Esophagus squamous epithelium (tissue), 5 donors: ENCODE data around the gene IGSF9. TPM values are rescaled to one million over a fixed set of nuclear protein-coding genes. Genes with fewer than 3 reads are reported as not detected.

Source experiments
- DNase-seq: peaks from one replicate; lab custom pipeline; 2025; lab: John Stamatoyannopoulos, UW
- H3K27ac ChIP-seq, 4 donors: fragments of 200-600 bp; sonication (generic); one replicate each; pipeline ENCODE4 v1.5.1; 2016 to 2019; ENCODE audit warnings: mild to moderate bottlenecking in 1 of 4
- H3K27me3 ChIP-seq, 4 donors: fragments of 200-600 bp; sonication (generic); 1 replicate in 3 of 4; 2 replicates in 1 of 4; pipeline versions ENCODE4 v1.5.1 to v1.6.0; 2017 to 2021; ENCODE audit warnings: antibody characterized with exemption in 1 of 4
- H3K36me3 ChIP-seq, 3 donors: fragments of 200-600 bp; sonication (generic); one replicate each; pipeline ENCODE4 v1.5.1; 2016 to 2019
- H3K4me1 ChIP-seq, 3 donors: fragments of 200-600 bp; sonication (generic); one replicate each; pipeline ENCODE4 v1.5.1; 2017 to 2019
- H3K4me3 ChIP-seq, 4 donors: fragments of 200-600 bp; sonication (generic); 1 replicate in 3 of 4; 2 replicates in 1 of 4; pipeline ENCODE4 v1.5.1; 2016 to 2019; ENCODE audit warnings: mild to moderate bottlenecking in 2 of 4, moderate library complexity in 1 of 4
- H3K9me3 ChIP-seq, 3 donors: fragments of 200-600 bp; sonication (generic); one replicate each; pipeline ENCODE4 v1.5.1; 2016 to 2019
- POLR2A ChIP-seq, 4 donors: fragments of 450-650 bp; IDR thresholded peaks; one replicate each; pipeline ENCODE4 v1.6.1; 2017; ENCODE audit warnings: antibody characterized with exemption in 4 of 4, mild to moderate bottlenecking in 4 of 4, moderate library complexity in 3 of 4
- WGBS, 2 donors: methylation state at CpG; one replicate each; pipeline ENCODE4 v1.1.5; 2018; 5-methylcytosine and 5-hydroxymethylcytosine counted together
- intact Hi-C: fragments of 100-400 bp; cut with DNase I; formaldehyde crosslinking; loops from one replicate; pipeline ENCODE4 v1.15.0; 2022
- total RNA-seq, 4 donors: library from RNA; depleted of rRNA; stranded (reverse); fragments of >200 nt; gene quantifications; one replicate each; pipeline ENCODE4 v1.1.0, GENCODE V29; 2016
- TF ChIP-seq, protein P1 (sequence below), 6 experiments: fragments of 450-650 bp in 4 of 6; fragments of 200-600 bp in 2 of 6; sonication (generic) in 2 of 6; IDR thresholded peaks; one replicate each; pipeline ENCODE4 v1.5.1; 2016 to 2019; ENCODE audit warnings: antibody characterized with exemption in 6 of 6, mild to moderate bottlenecking in 4 of 6, moderate library complexity in 4 of 6
- donor health status: DM: yes; HTN: yes; CAD: no.

IGSF9 gene
- total RNA-seq, 4 donors from 2014 or later, result 4.2 to 12.0 (median 8.8) TPM

DNA sequence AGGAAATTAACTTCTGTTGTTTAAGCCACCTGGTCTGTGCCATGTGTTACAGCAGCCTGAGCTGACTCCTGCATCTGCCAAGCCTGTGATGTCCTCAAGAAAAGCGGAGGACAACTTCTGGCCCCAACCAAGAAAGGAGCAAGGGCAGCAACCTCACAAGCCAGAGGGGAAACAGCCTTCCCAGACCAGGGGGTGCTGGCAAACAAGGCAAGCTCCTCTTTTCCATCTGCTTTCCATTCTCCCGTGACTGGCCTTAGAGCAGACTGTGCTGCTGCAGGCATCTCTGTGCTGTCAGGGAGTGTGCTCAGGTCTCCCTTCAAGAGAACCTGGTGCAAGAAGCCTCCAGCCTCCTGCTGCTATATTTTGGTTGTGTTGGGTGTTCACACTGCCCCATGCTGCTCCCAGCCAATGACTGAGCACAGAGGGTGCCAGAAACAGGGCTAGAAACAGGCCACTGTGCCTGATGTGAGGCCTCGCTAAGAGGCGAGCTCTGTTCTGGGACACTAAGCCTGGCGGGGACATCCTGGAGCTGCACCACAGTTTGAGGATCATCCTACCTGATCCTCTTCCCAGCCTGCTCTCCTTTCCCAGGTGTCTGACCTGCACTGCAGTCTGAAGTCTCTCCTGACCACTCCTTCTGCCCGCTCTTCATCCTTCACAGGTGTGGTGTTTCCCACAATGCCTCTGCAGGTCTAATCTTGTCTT is 36.1 kb upstream of the IGSF9 start:
- no peaks in the 10 kb centered on the region for H3K27me3 ChIP-seq
- no peaks in the 10 kb centered on the region for H3K9me3 ChIP-seq
- DNase-seq, result no peak
- H3K36me3 ChIP-seq, result peaks cover 0 to 16% (median 0%) of the 10 kb centered on the region in 3 donors
- TF ChIP-seq, protein P1, sequence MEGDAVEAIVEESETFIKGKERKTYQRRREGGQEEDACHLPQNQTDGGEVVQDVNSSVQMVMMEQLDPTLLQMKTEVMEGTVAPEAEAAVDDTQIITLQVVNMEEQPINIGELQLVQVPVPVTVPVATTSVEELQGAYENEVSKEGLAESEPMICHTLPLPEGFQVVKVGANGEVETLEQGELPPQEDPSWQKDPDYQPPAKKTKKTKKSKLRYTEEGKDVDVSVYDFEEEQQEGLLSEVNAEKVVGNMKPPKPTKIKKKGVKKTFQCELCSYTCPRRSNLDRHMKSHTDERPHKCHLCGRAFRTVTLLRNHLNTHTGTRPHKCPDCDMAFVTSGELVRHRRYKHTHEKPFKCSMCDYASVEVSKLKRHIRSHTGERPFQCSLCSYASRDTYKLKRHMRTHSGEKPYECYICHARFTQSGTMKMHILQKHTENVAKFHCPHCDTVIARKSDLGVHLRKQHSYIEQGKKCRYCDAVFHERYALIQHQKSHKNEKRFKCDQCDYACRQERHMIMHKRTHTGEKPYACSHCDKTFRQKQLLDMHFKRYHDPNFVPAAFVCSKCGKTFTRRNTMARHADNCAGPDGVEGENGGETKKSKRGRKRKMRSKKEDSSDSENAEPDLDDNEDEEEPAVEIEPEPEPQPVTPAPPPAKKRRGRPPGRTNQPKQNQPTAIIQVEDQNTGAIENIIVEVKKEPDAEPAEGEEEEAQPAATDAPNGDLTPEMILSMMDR (IDR thresholded peaks at IDR 0.05), result no peak
- TF ChIP-seq POLR2A (IDR thresholded peaks at IDR 0.05), result no peak
- intact Hi-C loops, result no loop called here
- H3K27ac ChIP-seq, result no peak overlapping the region
- H3K4me3 ChIP-seq, result no peak overlapping the region
- 93% methylated on average over 6 of the region's 6 CpGs for WGBS, 2 donors
- no peaks in the 10 kb centered on the region for H3K4me1 ChIP-seq

DNA sequence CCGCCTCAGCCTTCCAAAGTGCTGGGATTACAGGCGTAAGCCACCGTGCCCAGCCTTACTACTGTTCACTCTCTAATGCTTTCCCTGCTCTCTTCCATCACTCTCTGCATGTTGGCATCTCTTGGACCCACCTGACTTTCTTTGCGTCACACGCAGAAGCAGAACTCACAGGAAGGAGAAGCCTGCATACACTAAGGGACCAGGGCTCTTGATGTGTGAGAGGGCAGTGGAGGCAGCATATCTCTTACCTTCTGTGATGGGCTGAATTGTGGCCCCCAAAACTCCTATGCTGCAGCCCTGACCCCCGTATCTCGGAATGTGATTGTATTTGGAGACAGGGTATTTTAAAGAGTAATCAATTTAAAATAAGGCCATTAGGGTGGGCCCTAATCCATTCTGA is 35.4 kb upstream of the IGSF9 start:
- H3K4me1 ChIP-seq, result no peaks in the 10 kb centered on the region
- WGBS, 2 donors, result 95 to 100% methylated on average over 2 to 7 of the region's 7 CpGs
- H3K27ac ChIP-seq, result no peak overlapping the region
- no peak for DNase-seq
- intact Hi-C loops, result no loop called here
- H3K4me3 ChIP-seq, result no peak overlapping the region
- TF ChIP-seq, protein P1 (IDR thresholded peaks at IDR 0.05), result no peak
- no peak for TF ChIP-seq POLR2A (IDR thresholded peaks at IDR 0.05)
- no peaks in the 10 kb centered on the region for H3K27me3 ChIP-seq
- no peaks in the 10 kb centered on the region for H3K9me3 ChIP-seq
- peaks cover 0 to 16% (median 0%) of the 10 kb centered on the region in 3 donors for H3K36me3 ChIP-seq

DNA sequence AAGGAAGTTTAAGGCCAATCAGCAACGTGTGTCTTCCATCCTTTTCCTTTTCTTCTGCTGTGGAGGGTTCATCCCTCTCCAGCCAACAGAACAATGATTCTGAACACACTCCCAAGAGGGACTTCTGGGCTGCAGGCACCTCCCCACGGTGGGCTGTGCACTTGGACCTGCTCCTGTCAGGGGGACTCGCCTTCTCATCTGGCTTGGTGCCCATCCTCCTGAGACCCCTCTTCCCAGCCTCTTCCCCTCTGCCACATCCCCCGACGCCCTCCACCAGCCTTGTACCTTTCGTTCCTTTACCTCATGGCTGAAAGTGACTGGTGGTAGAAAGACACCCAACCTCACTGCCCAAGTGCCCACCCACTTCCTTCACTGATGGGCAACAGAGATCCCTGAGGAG is 34.7 kb upstream of the IGSF9 start:
- WGBS, 2 donors, result 61 to 62% methylated on average over 5 to 6 of the region's 6 CpGs
- Histone ChIP-seq H3K4me3 (no peak overlapping the region), H3K4me1 (no peaks in the 10 kb centered on the region), H3K27me3 (no peaks in the 10 kb centered on the region), H3K36me3 (peaks cover 0 to 16% (median 0%) of the 10 kb centered on the region in 3 donors), H3K27ac (no peak overlapping the region), H3K9me3 (no peaks in the 10 kb centered on the region)
- no peak for DNase-seq
- intact Hi-C loops, result no loop called here
- TF ChIP-seq POLR2A (IDR thresholded peaks at IDR 0.05), result no peak
- TF ChIP-seq, protein P1 (IDR thresholded peaks at IDR 0.05), result no peak

DNA sequence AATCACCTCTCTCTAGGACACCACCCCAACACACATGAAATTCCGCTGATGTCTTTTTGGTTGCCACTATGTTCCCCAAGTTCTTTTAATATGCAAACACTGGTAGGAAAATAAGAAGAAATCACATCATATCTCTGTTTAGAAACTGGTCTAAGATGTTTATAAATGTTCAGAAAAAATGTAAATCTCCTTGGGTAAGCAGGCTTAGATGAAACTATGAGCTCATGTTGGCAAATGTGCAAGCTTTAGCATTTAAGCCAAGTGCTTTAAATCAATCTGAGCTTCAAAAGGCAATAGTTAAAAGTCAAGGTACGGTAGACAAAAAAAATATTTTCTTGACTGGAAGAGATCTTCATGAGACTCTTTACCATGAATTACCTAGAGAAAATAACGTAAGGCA is 33.8 kb upstream of the IGSF9 start:
- WGBS, 2 donors, result 58 to 68% methylated on average over 3 of the region's 3 CpGs
- Histone ChIP-seq H3K27ac (no peak overlapping the region), H3K27me3 (no peaks in the 10 kb centered on the region), H3K9me3 (no peaks in the 10 kb centered on the region), H3K36me3 (peaks cover 0 to 16% (median 0%) of the 10 kb centered on the region in 3 donors), H3K4me1 (no peaks in the 10 kb centered on the region), H3K4me3 (no peak overlapping the region)
- TF ChIP-seq, protein P1 (IDR thresholded peaks at IDR 0.05), result no peak
- no peak for TF ChIP-seq POLR2A (IDR thresholded peaks at IDR 0.05)
- intact Hi-C loops, result no loop called here
- DNase-seq, result no peak

DNA sequence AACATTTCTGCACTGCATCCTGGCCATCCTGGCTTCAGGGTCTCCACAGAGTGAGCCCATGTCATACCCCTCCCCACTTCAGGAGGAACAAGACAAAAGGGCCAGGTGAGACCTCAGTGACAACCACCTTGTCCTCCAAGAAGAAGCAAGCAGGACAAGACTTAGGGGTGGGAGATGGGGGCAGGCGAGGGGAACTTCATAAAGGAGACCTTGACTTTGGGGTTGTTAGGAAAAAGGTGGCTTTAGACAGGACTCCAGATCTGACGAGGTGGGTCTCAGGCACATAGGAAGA is 32.6 kb upstream of the IGSF9 start:
- TF ChIP-seq POLR2A (IDR thresholded peaks at IDR 0.05), result no peak
- TF ChIP-seq, protein P1 (IDR thresholded peaks at IDR 0.05), result no peak
- H3K9me3 ChIP-seq, result no peaks in the 10 kb centered on the region
- DNase-seq, result no peak
- no peak overlapping the region for H3K4me3 ChIP-seq
- intact Hi-C loops, result no loop called here
- no peaks in the 10 kb centered on the region for H3K4me1 ChIP-seq
- 96 to 100% methylated on average over 2 of the region's 2 CpGs for WGBS, 2 donors
- no peak overlapping the region for H3K27ac ChIP-seq
- peaks cover 0 to 16% (median 0%) of the 10 kb centered on the region in 3 donors for H3K36me3 ChIP-seq
- H3K27me3 ChIP-seq, result no peaks in the 10 kb centered on the region
